Amniotic stem cell (primary cell): ENCODE data around the gene AADACL2.
"Not testable (repeated sequence)": the region's sequence is repeated elsewhere in the genome, so short reads cannot be mapped to it uniquely, and the experiment has no call there.

Experiments used
- DNase-seq: peaks from one replicate; lab custom pipeline; 2025; lab: John Stamatoyannopoulos, UW

Gene AADACL2

GRCh38 chr3:151765685-151766084 is 32.0 kb downstream of the AADACL2 start:
- no peak for DNase-seq

GRCh38 chr3:151766454-151766853 is 32.7 kb downstream of the AADACL2 start:
- no peak for DNase-seq

GRCh38 chr3:151768393-151768930 is 34.7 kb downstream of the AADACL2 start:
- no peak for DNase-seq

- no peak for DNase-seq
Observed at GRCh38 chr3:151769175-151769574, 35.4 kb downstream of the AADACL2 start.

DNA sequence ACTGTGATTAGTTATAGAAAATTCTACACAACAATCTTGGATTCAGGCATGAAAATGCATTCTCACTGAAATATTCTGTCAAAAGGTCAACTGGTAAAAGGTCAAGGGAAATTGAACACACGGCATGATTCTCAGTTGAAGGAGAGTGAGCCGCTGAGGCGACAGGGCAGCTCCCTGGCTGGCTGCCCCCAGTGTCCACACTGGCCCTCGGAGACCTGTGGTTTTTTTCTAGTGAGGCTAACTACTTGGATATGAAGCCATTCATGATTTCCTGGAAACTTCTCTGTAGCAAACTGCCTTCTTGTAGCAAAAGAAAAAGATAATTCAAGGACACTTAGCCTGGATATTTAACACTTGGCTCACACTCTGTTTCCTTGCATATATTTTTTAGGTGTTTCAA is 37.2 kb downstream of the AADACL2 start:
- no peak for DNase-seq

GRCh38 chr3:151772825-151773480 is 39.2 kb downstream of the AADACL2 start:
- no peak for DNase-seq

- no peak for DNase-seq
Observed at GRCh38 chr3:151774235-151774634, 40.5 kb downstream of the AADACL2 start.

- no peak for DNase-seq
Observed at GRCh38 chr3:151774910-151775309, 41.2 kb downstream of the AADACL2 start.

GRCh38 chr3:151775314-151776258 is 41.9 kb downstream of the AADACL2 start:
- DNase-seq: no peak

DNA sequence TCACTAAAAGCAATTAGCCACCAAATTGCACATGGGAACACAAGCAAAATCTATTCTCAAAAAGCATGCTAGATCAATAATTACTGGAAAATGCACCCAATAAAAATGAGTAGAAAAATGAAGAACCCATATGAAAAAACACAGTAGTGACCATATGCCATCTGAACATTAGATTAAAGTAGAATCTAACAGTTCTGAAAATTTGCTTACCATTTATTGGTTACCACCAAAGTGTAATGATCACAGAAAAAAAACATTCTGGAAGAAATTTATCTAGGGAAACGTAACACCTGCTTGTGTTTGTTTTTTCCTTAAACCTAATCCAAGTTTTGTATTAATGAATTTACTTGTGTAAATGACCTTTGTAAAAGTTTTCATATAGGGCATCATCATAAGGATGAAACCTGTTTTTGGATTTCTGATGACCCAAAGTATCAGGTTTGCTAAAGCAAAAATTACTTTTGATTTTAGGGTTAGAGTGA is 42.6 kb downstream of the AADACL2 start:
- no peak for DNase-seq

DNA sequence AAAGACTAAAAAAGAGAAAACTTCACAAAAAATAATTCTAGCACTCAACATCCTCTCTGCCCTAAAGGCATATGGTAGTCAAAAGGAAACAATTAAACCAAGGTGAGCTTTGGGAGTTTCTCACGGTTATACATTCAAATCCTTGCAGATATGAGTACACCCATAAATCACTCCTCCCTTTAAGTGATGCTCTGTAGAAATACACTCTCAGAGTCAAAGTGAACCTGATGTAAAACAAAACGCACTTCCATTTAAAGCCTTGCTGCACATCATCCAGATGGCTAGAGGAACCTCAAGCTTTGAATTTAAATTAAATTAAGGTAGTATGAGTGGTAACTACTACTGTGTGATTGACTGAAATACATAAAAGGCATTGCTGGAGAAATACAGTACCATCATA is 44.2 kb downstream of the AADACL2 start:
- DNase-seq: no peak

GRCh38 chr3:151787626-151788025 is 53.9 kb downstream of the AADACL2 start:
- DNase-seq: no peak

GRCh38 chr3:151788401-151788800 is 54.7 kb downstream of the AADACL2 start:
- no peak for DNase-seq

GRCh38 chr3:151789853-151790463 is 56.2 kb downstream of the AADACL2 start:
- no peak for DNase-seq

GRCh38 chr3:151790763-151791162 is 57.0 kb downstream of the AADACL2 start:
- not testable (repeated sequence) for DNase-seq

- DNase-seq: no peak
Observed at GRCh38 chr3:151792411-151792810, 58.7 kb downstream of the AADACL2 start.

GRCh38 chr3:151793636-151794035 is 59.9 kb downstream of the AADACL2 start:
- no peak for DNase-seq

DNA sequence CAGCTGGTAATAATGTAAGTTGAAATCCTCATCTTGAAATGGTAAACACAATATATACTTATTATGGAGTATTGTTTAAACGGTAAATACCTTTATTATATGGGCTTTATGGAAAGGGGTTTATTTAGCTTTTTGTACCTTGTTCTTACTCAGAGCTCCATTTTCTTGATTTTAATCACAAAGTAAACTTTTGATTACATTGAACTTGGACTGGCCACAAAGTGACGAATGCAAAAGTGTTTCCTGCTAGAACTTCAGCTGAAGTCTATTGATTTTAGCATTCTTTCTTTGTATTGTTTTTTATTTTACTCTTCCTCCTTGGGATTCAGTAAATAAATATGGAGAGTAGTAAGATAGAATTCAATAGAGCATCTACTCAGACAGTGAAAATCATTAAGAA is 60.4 kb downstream of the AADACL2 start:
- DNase-seq: no peak

- DNase-seq: no peak
Observed at GRCh38 chr3:151795276-151795675, 61.5 kb downstream of the AADACL2 start.

DNA sequence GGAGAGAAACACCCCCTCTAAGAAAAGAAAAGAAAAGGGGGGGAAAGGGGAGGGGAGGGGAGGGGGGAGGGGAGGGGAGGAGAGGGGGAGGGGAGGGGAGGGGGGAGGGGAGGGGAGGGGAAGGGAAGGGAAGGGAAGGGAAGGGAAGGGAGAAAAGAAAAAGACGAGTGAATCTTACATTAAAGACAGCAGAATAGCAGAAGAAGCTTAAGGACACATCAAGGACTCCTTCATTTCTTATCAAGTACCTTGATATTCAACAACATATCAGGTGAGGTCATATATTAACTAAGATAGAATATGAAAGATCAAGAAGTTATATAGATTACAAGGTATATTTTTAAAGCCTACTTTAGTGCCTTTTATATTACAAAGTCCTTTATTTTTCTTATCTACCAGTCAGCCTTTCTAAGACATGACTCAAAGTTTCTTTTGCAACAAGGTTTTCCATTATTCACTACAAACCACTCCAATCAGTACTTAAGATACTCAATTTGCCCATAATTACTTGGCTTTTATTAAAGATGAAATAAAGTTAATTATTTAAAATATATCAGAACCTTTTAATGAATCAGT is 62.5 kb downstream of the AADACL2 start:
- no peak for DNase-seq

DNA sequence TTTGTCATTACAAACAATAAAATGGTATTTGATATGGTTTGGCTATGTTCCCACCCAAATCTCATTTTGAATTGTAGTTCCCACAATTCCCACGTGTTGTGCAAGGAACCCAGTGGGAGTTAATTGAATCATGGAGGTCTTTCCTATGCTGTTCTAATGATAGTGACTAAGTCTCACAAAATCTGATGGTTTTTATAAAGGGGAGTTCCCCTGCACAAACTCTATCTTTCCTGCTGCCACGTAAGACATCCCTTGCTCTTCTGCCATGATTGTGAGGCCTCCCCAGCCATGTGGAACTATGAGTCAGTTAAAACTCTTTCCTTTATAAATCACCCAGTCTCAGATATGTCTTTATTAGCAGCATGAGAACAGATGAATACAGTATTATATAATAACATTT is 64.7 kb downstream of the AADACL2 start:
- DNase-seq: no peak

GRCh38 chr3:151800431-151800830 is 66.7 kb downstream of the AADACL2 start:
- DNase-seq: no peak
